Measurements from ENCODE around the gene NR2F1. TPM values are rescaled to one million over a fixed set of nuclear protein-coding genes. Genes with fewer than 3 reads are reported as not detected.

NR2F1 gene
- polyA plus RNA-seq, 3 donors, result 199 to 295 (median 248) TPM

- no peak for DNase-seq
Measured at GRCh38 chr5:93601071-93601801, 18.2 kb downstream of the NR2F1 start.

DNA sequence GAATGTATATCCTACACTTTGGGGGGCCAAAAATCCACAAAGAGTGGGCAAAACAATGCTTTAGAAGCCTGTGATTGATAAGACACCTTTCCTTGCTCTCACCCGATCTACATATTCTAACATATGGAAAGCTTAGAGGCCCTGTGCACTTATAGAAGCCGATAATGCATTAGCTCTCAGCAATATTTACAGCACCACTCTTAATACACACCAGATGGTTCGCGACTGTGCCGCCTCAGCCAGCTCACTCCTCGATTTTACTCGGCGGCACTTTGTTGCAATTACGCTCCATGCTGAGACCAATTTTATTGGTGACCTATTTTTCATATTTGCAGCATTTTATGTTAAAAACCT is 18.8 kb downstream of the NR2F1 start:
- DNase-seq, result no peak

- DNase-seq, result no peak
Measured at GRCh38 chr5:93602241-93603077, 19.4 kb downstream of the NR2F1 start.

- DNase-seq, result no peak
Measured at GRCh38 chr5:93603078-93603792, 20.2 kb downstream of the NR2F1 start.

GRCh38 chr5:93603793-93604643 is 21.0 kb downstream of the NR2F1 start:
- DNase-seq, result no peak

DNA sequence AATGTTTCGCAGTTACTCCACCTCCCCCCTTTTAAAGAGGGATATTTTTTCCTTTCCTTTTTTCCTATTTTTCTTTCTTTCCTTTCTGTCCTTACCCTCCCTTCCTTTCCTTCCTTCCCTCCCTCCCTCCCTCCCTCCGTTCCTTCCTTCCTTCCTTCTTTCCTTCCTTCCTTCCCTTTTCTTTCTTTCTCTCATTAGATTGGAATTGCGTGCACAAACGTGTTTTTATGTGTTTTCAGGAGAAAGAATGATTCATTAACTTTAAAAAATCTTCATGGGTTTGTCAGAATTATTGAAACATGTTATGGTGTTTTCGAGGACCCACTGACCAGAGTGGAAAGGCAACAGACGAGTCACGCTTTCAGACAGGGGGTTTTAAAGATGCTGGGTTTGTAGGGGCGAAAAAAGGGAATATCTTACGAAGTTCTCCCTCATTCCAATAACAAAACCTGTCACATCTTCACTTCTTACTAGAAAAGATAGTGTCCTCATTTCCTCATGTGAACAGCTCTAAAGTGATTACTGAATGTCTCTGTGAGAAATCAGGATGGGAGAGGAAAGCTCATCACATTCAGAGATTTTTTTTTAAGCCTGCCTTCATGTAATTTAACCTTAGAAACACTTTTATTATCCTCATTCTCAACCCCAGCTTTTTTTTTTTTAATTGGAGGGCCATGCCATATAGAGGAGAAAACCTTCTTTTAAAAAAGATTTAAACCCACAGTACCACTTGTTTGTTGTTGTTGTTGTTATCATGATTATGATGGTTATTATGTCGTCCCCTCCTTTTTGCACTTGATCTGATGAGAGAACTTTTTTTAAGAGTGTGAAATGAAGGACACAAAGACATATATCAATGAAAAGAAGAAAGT is 21.9 kb downstream of the NR2F1 start:
- DNase-seq, result no peak

- no peak for DNase-seq
Measured at GRCh38 chr5:93606382-93606752, 23.3 kb downstream of the NR2F1 start.

- DNase-seq, result no peak
Measured at GRCh38 chr5:93607367-93608258, 24.6 kb downstream of the NR2F1 start.

GRCh38 chr5:93608855-93609254 is 25.8 kb downstream of the NR2F1 start:
- DNase-seq, result no peak

GRCh38 chr5:93609762-93610161 is 26.7 kb downstream of the NR2F1 start:
- no peak for DNase-seq

GRCh38 chr5:93610581-93611272 is 27.7 kb downstream of the NR2F1 start:
- no peak for DNase-seq

DNA sequence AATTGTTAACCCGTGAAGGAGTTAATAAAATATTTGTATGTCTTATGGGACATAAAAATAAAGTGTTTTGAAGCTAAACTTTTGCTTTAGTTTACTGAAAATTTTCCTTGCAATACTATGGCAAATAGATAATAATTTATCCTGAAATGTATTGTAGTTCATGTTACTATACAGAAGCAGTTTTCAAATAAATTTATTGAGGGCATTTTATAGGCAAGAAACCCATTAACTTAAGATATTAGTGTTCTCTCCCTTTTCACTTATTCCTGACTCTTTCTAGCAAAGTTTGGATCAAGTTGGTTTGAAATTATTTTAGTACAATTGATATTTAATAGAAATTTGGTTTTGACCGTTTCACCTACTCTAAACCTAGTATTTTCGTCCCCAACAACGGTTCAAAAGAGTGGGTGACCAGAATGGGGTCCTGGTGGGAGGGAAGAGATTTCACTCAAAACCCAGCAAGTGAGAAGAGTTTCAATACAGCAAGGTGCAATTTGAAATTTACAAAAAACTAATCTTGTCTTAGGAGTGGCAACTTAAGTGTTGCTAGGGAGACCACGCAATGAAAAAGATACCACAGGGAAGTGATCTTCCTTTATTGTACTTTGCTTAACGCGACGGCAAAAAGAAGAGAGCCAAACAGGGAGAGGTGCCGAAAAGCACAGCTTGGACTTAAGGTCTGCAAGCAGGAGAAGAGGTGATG is 28.4 kb downstream of the NR2F1 start:
- no peak for DNase-seq

DNA sequence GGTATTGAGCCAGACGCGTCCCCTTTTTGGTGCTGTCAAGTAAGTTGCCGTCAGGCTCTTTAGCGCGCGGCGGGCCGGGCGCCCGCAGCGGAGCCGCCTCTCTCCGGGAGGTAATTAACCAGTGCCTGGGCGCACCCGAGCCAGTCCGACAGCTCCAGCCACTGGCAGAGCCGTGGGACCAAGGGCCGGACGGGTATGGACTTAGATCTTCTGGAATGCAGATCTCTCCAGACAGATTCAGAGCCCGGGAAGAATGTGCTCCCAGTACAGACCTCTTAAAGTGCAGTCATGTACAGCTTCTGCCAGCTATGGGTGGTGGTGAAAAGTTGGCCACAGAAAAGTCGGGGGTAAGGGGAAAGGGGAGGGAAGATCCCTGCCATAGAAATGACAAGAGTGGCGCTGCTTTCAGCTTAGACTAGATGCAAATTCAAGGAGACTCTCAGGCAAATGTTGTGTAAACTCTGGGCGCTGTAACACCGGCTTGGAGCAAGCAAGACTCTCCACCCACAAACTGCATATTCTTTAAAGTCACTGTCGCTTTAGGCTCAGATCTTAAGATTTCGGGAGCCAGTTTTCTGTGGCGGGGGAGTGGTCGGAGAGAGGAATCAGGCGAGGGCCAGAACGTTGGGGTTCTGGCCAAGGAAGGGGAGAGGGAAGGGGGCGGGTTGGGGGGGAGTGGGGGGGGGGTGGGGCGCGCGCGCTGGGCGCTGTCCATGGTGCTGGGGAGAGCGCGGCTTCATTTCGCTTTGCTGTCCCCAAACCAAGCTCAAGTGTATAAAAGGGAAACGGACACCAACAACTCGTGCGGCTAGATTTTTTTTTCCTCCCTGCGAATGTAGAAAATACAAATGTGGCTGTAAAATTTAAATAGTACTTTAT is 29.2 kb downstream of the NR2F1 start:
- no peak for DNase-seq

DNA sequence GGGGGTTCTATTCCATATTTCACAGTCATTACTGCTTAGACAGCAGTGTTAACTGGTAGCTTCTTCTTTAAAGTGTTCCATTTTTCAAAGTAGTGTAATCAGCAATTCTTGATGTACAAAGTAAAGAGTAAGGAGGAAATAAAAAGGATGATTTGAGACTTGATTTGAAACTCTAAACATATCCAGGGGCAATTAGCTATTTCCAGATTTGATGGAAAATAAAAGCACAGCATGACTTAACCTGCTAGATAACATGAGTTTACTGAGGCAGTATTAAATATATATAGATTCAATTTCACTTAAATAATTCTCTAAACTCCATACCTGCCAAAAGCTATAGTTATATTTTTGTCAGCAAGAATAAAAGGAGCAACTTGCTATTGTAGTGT is 29.8 kb downstream of the NR2F1 start:
- DNase-seq, result no peak

- DNase-seq, result no peak
Measured at GRCh38 chr5:93616538-93617174, 33.6 kb downstream of the NR2F1 start.

- DNase-seq, result no peak
Measured at GRCh38 chr5:93620487-93621326, 37.7 kb downstream of the NR2F1 start.

All from renal pelvis (tissue), 4 donors.